Mesendoderm (in vitro differentiated cells): Measurements from ENCODE around the gene SOD3.

Experiments used
- DNase-seq: peaks from one replicate; pipeline ENCODE4 v3.0.0; 2013
- H2AK5ac ChIP-seq: 2 replicates; pipeline ENCODE4 v1.6.1; 2013; ENCODE audit warnings: low read length, inconsistent platforms
- H2BK120ac ChIP-seq: 2 replicates; pipeline ENCODE4 v1.6.1; 2013; ENCODE audit warnings: low read depth, mild to moderate bottlenecking, low read length, moderate library complexity, mixed read lengths
- H2BK15ac ChIP-seq: replicated peaks from 2 replicates; pipeline ENCODE4 v1.6.1; 2013; ENCODE audit warnings: low read depth, mild to moderate bottlenecking, moderate library complexity
- H2BK5ac ChIP-seq: 2 replicates; pipeline ENCODE4 v1.6.1; 2013; ENCODE audit warnings: low read length, inconsistent platforms
- H3K18ac ChIP-seq: 2 replicates; pipeline ENCODE4 v1.6.1; 2013; ENCODE audit warnings: mild to moderate bottlenecking, low read length, mixed read lengths
- H3K23ac ChIP-seq: one replicate; pipeline ENCODE4 v1.6.1; 2013; ENCODE audit warnings: low read length
- H3K27ac ChIP-seq: 2 replicates; pipeline ENCODE4 v1.5.1; 2013; ENCODE audit warnings: low read depth, mild to moderate bottlenecking, inconsistent platforms, low read length, moderate library complexity
- H3K27me3 ChIP-seq: 2 replicates; pipeline ENCODE4 v1.6.1; 2013; ENCODE audit warnings: low read length, control low read depth, mild to moderate bottlenecking, inconsistent platforms; ENCODE audit not compliant: insufficient read depth, poor library complexity
- H3K36me3 ChIP-seq: 2 replicates; pipeline ENCODE4 v1.6.1; 2013; ENCODE audit warnings: low read length, inconsistent platforms; ENCODE audit not compliant: control insufficient read depth, insufficient read depth
- H3K4ac ChIP-seq: one replicate; pipeline ENCODE4 v1.6.1; 2013; ENCODE audit warnings: low read depth, mild to moderate bottlenecking, low read length, moderate library complexity
- H3K4me1 ChIP-seq: 2 replicates; pipeline ENCODE4 v1.6.1; 2013; ENCODE audit warnings: low read depth, low read length, inconsistent platforms; ENCODE audit not compliant: control insufficient read depth
- H3K4me2 ChIP-seq: 2 replicates; pipeline ENCODE4 v1.6.1; 2013; ENCODE audit warnings: low read length
- H3K4me3 ChIP-seq: 2 replicates; pipeline ENCODE4 v1.5.1; 2013; ENCODE audit warnings: mild to moderate bottlenecking, low read length
- H3K56ac ChIP-seq: one replicate; pipeline ENCODE4 v1.6.1; 2013; ENCODE audit warnings: low read length
- H3K79me1 ChIP-seq: 2 replicates; pipeline ENCODE4 v1.6.1; 2013; ENCODE audit warnings: low read length, inconsistent platforms
- H3K79me2 ChIP-seq: 2 replicates; pipeline ENCODE4 v1.6.1; 2013; ENCODE audit warnings: mild to moderate bottlenecking, low read length; ENCODE audit not compliant: control insufficient read depth, insufficient read depth
- H3K9ac ChIP-seq: 2 replicates; pipeline ENCODE4 v1.6.1; 2013; ENCODE audit warnings: low read length, inconsistent platforms
- H4K5ac ChIP-seq: one replicate; pipeline ENCODE4 v1.6.1; 2013; ENCODE audit warnings: low read length
- H4K8ac ChIP-seq: one replicate; pipeline ENCODE4 v1.6.1; 2013; ENCODE audit warnings: low read depth, mild to moderate bottlenecking, control low read depth, low read length, moderate library complexity
- WGBS: extraction: QIAGEN DNeasy Blood & Tissue Kit; methylation state at CpG from one replicate; pipeline ENCODE4 v1.1.7; 2013; ENCODE audit warnings: low lambda C conversion rate, missing lambda C conversion rate; ENCODE audit not compliant: insufficient coverage; ENCODE audit errors: extremely low coverage; 5-methylcytosine and 5-hydroxymethylcytosine counted together

SOD3 gene

DNA sequence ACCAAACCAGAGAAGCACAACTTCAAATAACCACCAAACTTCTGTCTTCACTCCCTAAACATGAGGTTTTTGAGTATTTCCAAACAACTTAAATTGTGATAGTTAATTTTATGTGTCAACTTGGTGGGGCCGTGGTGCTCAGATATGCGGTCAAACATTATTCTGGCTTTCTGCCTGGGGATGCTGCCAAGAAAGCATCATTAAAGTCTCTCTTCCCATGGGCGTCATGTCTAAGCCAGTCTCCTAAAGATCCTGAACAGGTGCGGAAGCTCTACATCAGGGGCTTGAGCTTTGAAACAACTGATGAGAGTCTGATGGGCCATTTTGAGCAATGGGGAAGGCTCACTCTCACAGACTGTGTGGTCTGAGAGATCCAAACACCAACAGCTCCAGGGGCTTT, 24.1 kb upstream of the SOD3 start:
- no peak overlapping the region for H3K4me2 ChIP-seq
- H3K9ac ChIP-seq = no peak overlapping the region
- H3K23ac ChIP-seq = no peak overlapping the region
- H3K4me1 ChIP-seq = no peaks in the 10 kb centered on the region
- H3K79me1 ChIP-seq = no peaks in the 10 kb centered on the region
- no CpG with 5 or more reads among the region's 4 CpGs for WGBS
- no peak overlapping the region for H3K4me3 ChIP-seq
- no peak overlapping the region for H2AK5ac ChIP-seq
- H2BK15ac ChIP-seq = no peak overlapping the region
- H4K8ac ChIP-seq = no peak overlapping the region
- no peaks in the 10 kb centered on the region for H3K36me3 ChIP-seq
- H4K5ac ChIP-seq = no peak overlapping the region
- H3K18ac ChIP-seq = no peak overlapping the region
- H3K56ac ChIP-seq = no peak overlapping the region
- no peak overlapping the region for H3K4ac ChIP-seq
- H2BK5ac ChIP-seq = no peak overlapping the region
- H3K27me3 ChIP-seq = no peaks in the 10 kb centered on the region
- no peak overlapping the region for H2BK120ac ChIP-seq
- no peak for DNase-seq
- no peaks in the 10 kb centered on the region for H3K79me2 ChIP-seq
- H3K27ac ChIP-seq = no peak overlapping the region

DNA sequence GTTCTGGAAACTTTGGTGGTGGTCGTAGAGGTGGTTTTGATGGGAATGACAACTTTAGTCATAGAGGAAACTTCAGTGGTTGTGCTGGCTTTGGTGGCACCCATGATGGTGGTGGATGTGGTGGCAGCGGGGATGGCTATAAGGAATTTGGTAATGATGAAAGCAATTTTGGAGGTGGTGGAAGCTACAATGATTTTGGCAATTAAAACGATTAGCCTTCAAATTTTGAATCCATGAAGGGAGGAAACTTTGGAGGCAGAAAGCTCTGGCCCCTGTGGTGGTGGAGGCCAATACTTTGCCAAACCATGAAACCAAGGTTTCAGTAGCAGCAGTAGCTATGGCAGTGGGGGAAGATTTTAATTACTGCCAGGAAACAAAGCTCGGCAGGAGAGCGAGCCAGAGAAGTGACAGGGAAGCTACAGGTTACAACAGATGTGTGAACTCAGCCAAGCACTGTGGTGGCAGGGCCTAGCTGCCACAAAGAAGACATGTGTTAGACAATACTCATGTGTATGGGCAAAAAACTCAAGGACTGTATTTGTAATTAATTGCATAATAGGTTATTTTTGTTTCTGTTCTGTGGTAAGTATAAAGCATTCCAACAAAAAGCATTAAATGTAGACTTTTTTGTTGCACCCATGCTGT, 23.2 kb upstream of the SOD3 start:
- Histone ChIP-seq H3K79me2 (no peaks in the 10 kb centered on the region), H3K56ac (no peak overlapping the region), H3K9ac (no peak overlapping the region), H3K4me1 (no peaks in the 10 kb centered on the region), H3K4me3 (no peak overlapping the region), H2BK120ac (no peak overlapping the region), H3K36me3 (no peaks in the 10 kb centered on the region), H3K4ac (no peak overlapping the region), H3K18ac (no peak overlapping the region), H4K5ac (no peak overlapping the region), H3K4me2 (no peak overlapping the region), H3K23ac (no peak overlapping the region), H3K27ac (no peak overlapping the region), H2BK15ac (no peak overlapping the region), H2AK5ac (no peak overlapping the region), H2BK5ac (no peak overlapping the region), H4K8ac (no peak overlapping the region), H3K79me1 (no peaks in the 10 kb centered on the region), H3K27me3 (no peaks in the 10 kb centered on the region)
- no peak for DNase-seq
- no CpG with 5 or more reads among the region's 5 CpGs for WGBS

DNA sequence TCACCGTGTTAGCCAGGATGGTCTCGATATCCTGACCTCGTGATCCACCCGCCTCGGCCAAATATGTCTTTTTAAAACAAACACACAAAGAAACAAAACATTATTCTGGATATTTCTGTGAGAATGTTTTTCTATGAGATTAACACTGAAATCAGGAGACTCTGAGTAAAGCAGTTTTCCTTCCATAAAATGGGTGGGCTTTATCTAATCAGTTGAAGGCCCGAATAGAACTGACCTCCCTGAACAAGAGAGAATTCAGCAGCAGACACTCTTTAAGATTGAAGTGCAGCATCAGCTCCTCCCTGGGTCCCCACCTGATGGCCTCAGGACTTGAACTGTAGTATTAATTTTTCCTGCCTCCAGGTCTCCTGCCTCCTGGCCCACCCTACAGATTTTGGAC, 22.4 kb upstream of the SOD3 start:
- no peak overlapping the region for H3K27ac ChIP-seq
- no peaks in the 10 kb centered on the region for H3K4me1 ChIP-seq
- no peak overlapping the region for H4K5ac ChIP-seq
- H3K4me3 ChIP-seq = no peak overlapping the region
- no peak overlapping the region for H3K18ac ChIP-seq
- H3K36me3 ChIP-seq = no peaks in the 10 kb centered on the region
- no CpG with 5 or more reads among the region's 6 CpGs for WGBS
- no peak overlapping the region for H2BK120ac ChIP-seq
- H2BK15ac ChIP-seq = no peak overlapping the region
- H2AK5ac ChIP-seq = no peak overlapping the region
- H3K79me1 ChIP-seq = no peaks in the 10 kb centered on the region
- H3K56ac ChIP-seq = no peak overlapping the region
- no peaks in the 10 kb centered on the region for H3K27me3 ChIP-seq
- no peak for DNase-seq
- no peaks in the 10 kb centered on the region for H3K79me2 ChIP-seq
- H3K23ac ChIP-seq = no peak overlapping the region
- H3K4me2 ChIP-seq = no peak overlapping the region
- H3K4ac ChIP-seq = no peak overlapping the region
- H3K9ac ChIP-seq = no peak overlapping the region
- no peak overlapping the region for H4K8ac ChIP-seq
- H2BK5ac ChIP-seq = no peak overlapping the region

DNA sequence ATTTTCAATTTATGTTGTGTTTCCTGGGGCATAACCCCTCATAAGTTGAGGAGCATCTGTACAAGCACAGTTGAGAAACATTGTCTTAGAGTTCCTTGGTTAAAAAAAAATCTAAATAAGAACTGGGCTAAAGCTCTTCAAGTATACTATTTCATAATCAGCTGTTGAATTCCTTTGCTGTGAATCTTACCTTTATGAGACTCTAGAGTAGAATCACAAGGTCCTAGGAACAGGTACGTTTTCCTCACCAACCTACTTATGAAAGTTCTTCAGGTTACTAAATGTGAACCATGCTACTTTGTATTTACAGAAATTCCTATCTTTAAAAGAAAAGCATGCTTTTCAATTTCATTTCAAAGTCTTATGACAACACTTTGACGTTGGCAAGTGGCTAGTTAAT, 20.9 kb upstream of the SOD3 start:
- Histone ChIP-seq H3K18ac (no peak overlapping the region), H3K27me3 (no peaks in the 10 kb centered on the region), H3K4me2 (no peak overlapping the region), H3K23ac (no peak overlapping the region), H3K4me1 (no peaks in the 10 kb centered on the region), H3K79me1 (no peaks in the 10 kb centered on the region), H3K4me3 (no peak overlapping the region), H3K27ac (no peak overlapping the region), H2BK120ac (no peak overlapping the region), H2BK5ac (no peak overlapping the region), H3K9ac (no peak overlapping the region), H3K56ac (no peak overlapping the region), H3K4ac (no peak overlapping the region), H4K5ac (no peak overlapping the region), H4K8ac (no peak overlapping the region), H3K79me2 (no peaks in the 10 kb centered on the region), H2BK15ac (no peak overlapping the region), H3K36me3 (no peaks in the 10 kb centered on the region), H2AK5ac (no peak overlapping the region)
- WGBS = no CpG with 5 or more reads among the region's 2 CpGs
- DNase-seq = no peak

DNA sequence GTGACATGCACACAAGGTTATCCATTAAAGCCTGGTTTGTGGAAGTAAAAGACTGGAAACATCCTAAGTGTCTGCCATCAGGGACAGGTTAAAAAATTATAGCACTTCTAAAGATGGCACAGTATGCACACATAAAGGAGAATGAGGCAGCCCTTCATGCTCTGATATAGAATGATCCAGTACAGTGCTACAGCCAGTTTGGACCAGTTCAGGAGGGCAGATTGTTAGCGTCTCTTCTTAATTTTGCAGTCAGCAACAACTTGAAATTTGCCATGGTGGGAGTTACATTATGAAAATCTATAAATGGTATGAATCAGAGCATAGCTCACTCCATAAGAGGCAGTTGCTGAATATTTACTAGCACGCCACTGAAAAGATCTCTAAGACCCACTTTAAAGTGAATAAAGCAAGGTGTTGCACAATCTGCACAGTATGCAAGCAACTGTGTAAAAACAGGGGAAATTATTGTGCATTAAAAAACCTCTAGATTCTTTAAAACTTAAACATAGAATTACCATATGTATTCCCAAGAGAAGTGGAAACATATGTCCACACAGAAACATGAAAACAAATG, 20.3 kb upstream of the SOD3 start:
- no peak overlapping the region for H3K27ac ChIP-seq
- H2BK15ac ChIP-seq = no peak overlapping the region
- H3K79me2 ChIP-seq = no peaks in the 10 kb centered on the region
- H4K8ac ChIP-seq = no peak overlapping the region
- no peak overlapping the region for H3K23ac ChIP-seq
- no peak overlapping the region for H3K9ac ChIP-seq
- H3K4ac ChIP-seq = no peak overlapping the region
- no CpG with 5 or more reads among the region's 2 CpGs for WGBS
- H4K5ac ChIP-seq = no peak overlapping the region
- H3K18ac ChIP-seq = no peak overlapping the region
- H3K4me2 ChIP-seq = no peak overlapping the region
- DNase-seq = no peak
- no peak overlapping the region for H2BK5ac ChIP-seq
- H3K27me3 ChIP-seq = no peaks in the 10 kb centered on the region
- no peak overlapping the region for H3K4me3 ChIP-seq
- H3K36me3 ChIP-seq = no peaks in the 10 kb centered on the region
- no peaks in the 10 kb centered on the region for H3K4me1 ChIP-seq
- no peaks in the 10 kb centered on the region for H3K79me1 ChIP-seq
- no peak overlapping the region for H2BK120ac ChIP-seq
- no peak overlapping the region for H2AK5ac ChIP-seq
- no peak overlapping the region for H3K56ac ChIP-seq

DNA sequence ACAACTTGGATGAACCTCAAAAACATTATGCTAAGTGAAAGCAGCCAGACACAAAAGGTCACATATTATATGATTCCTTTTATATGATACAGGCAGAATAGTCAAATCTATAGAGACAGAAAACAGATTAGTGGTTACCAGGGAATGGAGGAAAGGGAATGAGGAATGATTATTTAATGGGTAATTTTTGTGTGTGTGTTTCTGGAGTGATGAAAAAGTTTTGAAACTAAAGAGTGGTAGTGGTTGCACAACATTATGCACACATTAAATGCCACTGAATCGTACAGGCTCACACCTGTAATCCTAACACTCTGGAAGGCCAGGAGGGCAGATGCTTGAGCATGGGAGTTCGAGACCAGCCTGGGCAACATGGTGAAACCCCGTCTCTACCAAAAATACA, 19.6 kb upstream of the SOD3 start:
- Histone ChIP-seq H2AK5ac (no peak overlapping the region), H3K4me3 (no peak overlapping the region)

More for the DNA sequence above, 19.6 kb upstream of the SOD3 start:
- Histone ChIP-seq H3K4ac (no peak overlapping the region), H3K18ac (no peak overlapping the region), H3K36me3 (no peaks in the 10 kb centered on the region), H3K79me2 (no peaks in the 10 kb centered on the region), H3K4me1 (no peaks in the 10 kb centered on the region), H3K79me1 (no peaks in the 10 kb centered on the region), H2BK120ac (no peak overlapping the region), H3K23ac (no peak overlapping the region), H3K9ac (no peak overlapping the region), H4K5ac (no peak overlapping the region), H3K56ac (no peak overlapping the region), H2BK5ac (no peak overlapping the region), H4K8ac (no peak overlapping the region), H3K27ac (no peak overlapping the region), H3K4me2 (no peak overlapping the region), H3K27me3 (no peaks in the 10 kb centered on the region), H2BK15ac (no peak overlapping the region)
- DNase-seq = no peak
- WGBS = no CpG with 5 or more reads among the region's 3 CpGs
